ENCODE results near the gene PFN3. TPM values are rescaled to one million over a fixed set of nuclear protein-coding genes. Genes with fewer than 3 reads are reported as not detected.

The PFN3 gene
- total and polyA plus RNA-seq, 2 of the 13 experiments (the other 11 are each of a cell fraction or from before 2014, with no cell fraction given): not detected

- no peaks in the 10 kb centered on the region for H3K79me2 ChIP-seq (ENCODE audit: insufficient read depth, low read length)
- no peak overlapping the region for H3K4me2 ChIP-seq (ENCODE audit: low read depth, low read length)
- POLR2A ChIA-PET: interaction anchor here (1.3 to 2.0 kb wide), 2 partner anchors 14 to 15 kb away, joined by 3 to 8 read pairs; partner anchors contain the start of gene GRK6
- peaks cover 30% of the 10 kb centered on the region for H3K4me1 ChIP-seq (ENCODE audit: insufficient read depth, low read length)
- in situ Hi-C loops (cut with HindIII; ENCODE audit: extremely low pct_ligation_motif_present, low pct_unique_long_range_greater_than_20kb): no loop called here
- no peak for FAIRE-seq
- peaks cover 8 to 16% of the 10 kb centered on the region in 2 experiments; a peak in 4 of 5 replicates for H3K36me3 ChIP-seq (replicated peaks in 1 of 2; ENCODE audit: control insufficient read depth in 1 of 2, insufficient read depth in 2 of 2, low read length in 2 of 2)
- no peaks in the 10 kb centered on the region for H3K27me3 ChIP-seq (ENCODE audit: control insufficient read depth in 1 of 2, insufficient read depth in 2 of 2, low read length in 2 of 2)
- intact Hi-C loops (cut with micrococcal nuclease; ENCODE audit: unreplicated experiment): no loop called here
- H3K27ac ChIP-seq (ENCODE audit: extremely low read length, insufficient read depth, low read length): no peak overlapping the region
- H3K9me3 ChIP-seq (ENCODE audit: low read length): no peaks in the 10 kb centered on the region
- H3K4me3 ChIP-seq (replicated peaks in 1 of 3; ENCODE audit: insufficient read depth in 1 of 3, low read depth in 2 of 3, low read length in 3 of 3): no peak overlapping the region
- H3K9ac ChIP-seq (ENCODE audit: insufficient read depth, low read depth, low read length): no peak overlapping the region
- CTCF ChIA-PET (ENCODE audit: low intra/inter-chr PET ratio, low total read pairs): no interaction called here
- H2AFZ ChIP-seq (ENCODE audit: low read length): no peak overlapping the region
- no peak for ATAC-seq
- H4K20me1 ChIP-seq (ENCODE audit: insufficient read depth, low read length): peaks cover 2% of the 10 kb centered on the region; the same call in 1 of the 2 replicates
- BruUV-seq (replicated peaks): no TSS peak
- WGBS (ENCODE audit: low lambda C conversion rate): 98% methylated on average over 15 of the region's 24 CpGs
- no peak for DNase-seq (ENCODE audit: low spot score)
- TF ChIP-seq SNAI1 (CRISPR knock-in tag; IDR thresholded peaks at IDR 0.05; ENCODE audit: borderline replicate concordance) (no peak), CREB1 (IDR thresholded peaks at IDR 0.05) (no peak), CREB1 (CRISPR knock-in tag; IDR thresholded peaks at IDR 0.05) (no peak), AGO2 (optimal IDR thresholded peaks at IDR 0.05; ENCODE audit: low read depth, low read length) (peak; percentile 7), TERF1 (CRISPR knock-in tag; IDR thresholded peaks at IDR 0.05) (no peak), RBM22 (optimal IDR thresholded peaks at IDR 0.05; ENCODE audit: low read length) (peak; percentile 88), PRDM10 (CRISPR knock-in tag; IDR thresholded peaks at IDR 0.05; ENCODE audit: low read depth) (no peak), NR1H2 (CRISPR knock-in tag; IDR thresholded peaks at IDR 0.05; ENCODE audit: borderline replicate concordance, low read depth) (no peak), AGO1 (IDR thresholded peaks at IDR 0.05; ENCODE audit: low read depth, low read length, poor library complexity, severe bottlenecking) (peak; percentile 71), ARID3A (IDR thresholded peaks at IDR 0.05; ENCODE audit: low read depth, low read length) (no peak), ZNF891 (CRISPR knock-in tag; IDR thresholded peaks at IDR 0.05) (no peak), POLR2G (IDR thresholded peaks at IDR 0.05; ENCODE audit: low read depth, low read length) (0 out of 2 replicates have a peak, but pooled peaks have one; percentile 21), MED13 (CRISPR knock-in tag; IDR thresholded peaks at IDR 0.05) (no peak), KAT8 (CRISPR knock-in tag; IDR thresholded peaks at IDR 0.05) (no peak), ZNF207 (IDR thresholded peaks at IDR 0.05; ENCODE audit: borderline replicate concordance) (no peak)
Measured at GRCh38 chr5:177440211-177440989, 39.9 kb upstream of the PFN3 start.

All from HepG2 (cell line).